Sigmoid colon (tissue), 7 donors: ENCODE results near the gene LDLRAD1. TPM values are rescaled to one million over a fixed set of nuclear protein-coding genes. Genes with fewer than 3 reads are reported as not detected.

Experiments
- DNase-seq: peaks from one replicate; pipeline ENCODE4 v3.0.0-alpha.2; 2019
- H3K27ac ChIP-seq, 4 donors: fragments of 200-600 bp; sonication (generic); one replicate each; pipeline ENCODE4 v1.5.1; 2016 to 2019; ENCODE audit warnings: mild to moderate bottlenecking in 1 of 4
- H3K27me3 ChIP-seq, 3 donors: fragments of 200-600 bp; sonication (generic); one replicate each; pipeline ENCODE4 v1.5.1; 2019; ENCODE audit warnings: mild to moderate bottlenecking in 1 of 3
- H3K36me3 ChIP-seq, 4 donors: fragments of 200-600 bp; sonication (generic); one replicate each; pipeline ENCODE4 v1.5.1; 2016 to 2019
- H3K4me1 ChIP-seq, 4 donors: fragments of 200-600 bp; sonication (generic); one replicate each; pipeline ENCODE4 v1.5.1; 2017 to 2019
- H3K4me3 ChIP-seq, 4 donors: fragments of 200-600 bp; sonication (generic); one replicate each; pipeline ENCODE4 v1.5.1; 2017 to 2019; ENCODE audit warnings: mild to moderate bottlenecking in 2 of 4, moderate library complexity in 1 of 4
- H3K9me3 ChIP-seq, 4 donors: fragments of 200-600 bp in 3 of 4; sonication (generic) in 3 of 4; one replicate each; pipeline versions ENCODE4 v1.5.1 to v1.6.1; 2013 to 2019
- CTCF ChIP-seq, 4 experiments: fragments of 450-650 bp in 3 of 4; fragments of 200-600 bp in 1 of 4; IDR thresholded peaks; one replicate each; pipeline ENCODE4 v1.5.1; 2016 to 2019; ENCODE audit warnings: antibody characterized with exemption in 4 of 4, mild to moderate bottlenecking in 3 of 4, moderate library complexity in 2 of 4
- EP300 ChIP-seq, 4 donors: sonication (generic); formaldehyde crosslinking; IDR thresholded peaks; one replicate each; pipeline ENCODE4 v1.6.1; 2017; ENCODE audit warnings: antibody characterized with exemption in 4 of 4
- POLR2A ChIP-seq, 2 donors: fragments of 450-650 bp; IDR thresholded peaks; one replicate each; pipeline ENCODE4 v1.6.1; 2016; ENCODE audit warnings: antibody characterized with exemption in 2 of 2, mild to moderate bottlenecking in 2 of 2, moderate library complexity in 2 of 2
- POLR2AphosphoS5 ChIP-seq, 4 donors: sonication (generic); formaldehyde crosslinking; IDR thresholded peaks; one replicate each; pipeline ENCODE4 v1.6.1; 2017; ENCODE audit warnings: antibody characterized with exemption in 4 of 4
- WGBS, 2 donors: extraction: QIAGEN DNeasy Blood & Tissue Kit; methylation state at CpG; one replicate each; pipeline ENCODE4 v1.1.7; 2013; 5-methylcytosine and 5-hydroxymethylcytosine counted together
- intact Hi-C: fragments of 100-400 bp; cut with DNase I; formaldehyde crosslinking; loops from one replicate; pipeline ENCODE4 v1.15.1; 2023
- polyA plus RNA-seq, 3 donors: library from polyadenylated mRNA; stranded (reverse); fragments of 200-250 nt; gene quantifications; one replicate each; pipeline ENCODE4 v1.2.3, GENCODE V29; 2013
- total RNA-seq, 4 donors: library from RNA; depleted of rRNA; stranded (reverse); fragments of >200 nt; gene quantifications; one replicate each; pipeline ENCODE4 v1.1.0, GENCODE V29; 2016
- donor health status: healthy with polysubstance abuse.
- donor health status: Bipolar disorder and iron deficiency.
- donor health status: healthy.

Gene LDLRAD1
- total and polyA plus RNA-seq, 7 donors: not detected

GRCh38 chr1:53966794-53967193, 51.2 kb downstream of the LDLRAD1 start:
- no peaks in the 10 kb centered on the region for H3K4me1 ChIP-seq
- no peak overlapping the region for H3K27ac ChIP-seq
- no peaks in the 10 kb centered on the region for H3K9me3 ChIP-seq
- H3K36me3 ChIP-seq: peaks cover 19 to 91% (median 42%) of the 10 kb centered on the region in 4 donors
- no peaks in the 10 kb centered on the region for H3K27me3 ChIP-seq
- H3K4me3 ChIP-seq: no peak overlapping the region
- intact Hi-C loops: no loop called here
- TF ChIP-seq EP300 (IDR thresholded peaks at IDR 0.05) (no peak), POLR2A (IDR thresholded peaks at IDR 0.05) (no peak), CTCF (IDR thresholded peaks at IDR 0.05) (no peak), POLR2AphosphoS5 (IDR thresholded peaks at IDR 0.05) (no peak)
- DNase-seq: no peak
- WGBS, 2 donors: 76 to 90% methylated on average over 3 of the region's 3 CpGs

- WGBS, 2 donors: 82 to 91% methylated on average over 5 of the region's 5 CpGs
- Histone ChIP-seq H3K27ac (no peak overlapping the region), H3K27me3 (no peaks in the 10 kb centered on the region), H3K4me1 (no peaks in the 10 kb centered on the region), H3K4me3 (no peak overlapping the region), H3K36me3 (peaks cover 25 to 85% (median 46%) of the 10 kb centered on the region in 4 donors), H3K9me3 (no peaks in the 10 kb centered on the region)
- DNase-seq: no peak
- no peak for TF ChIP-seq CTCF (IDR thresholded peaks at IDR 0.05)
- TF ChIP-seq POLR2A (IDR thresholded peaks at IDR 0.05): no peak
- TF ChIP-seq EP300 (IDR thresholded peaks at IDR 0.05): no peak
- no peak for TF ChIP-seq POLR2AphosphoS5 (IDR thresholded peaks at IDR 0.05)
- intact Hi-C loops: no loop called here
Observed at GRCh38 chr1:53964109-53964508, 53.9 kb downstream of the LDLRAD1 start.

- intact Hi-C loops: no loop called here
- H3K9me3 ChIP-seq: no peaks in the 10 kb centered on the region
- TF ChIP-seq POLR2A (IDR thresholded peaks at IDR 0.05) (no peak), EP300 (IDR thresholded peaks at IDR 0.05) (no peak), CTCF (IDR thresholded peaks at IDR 0.05) (no peak), POLR2AphosphoS5 (IDR thresholded peaks at IDR 0.05) (no peak)
- peaks cover 21 to 83% (median 47%) of the 10 kb centered on the region in 4 donors for H3K36me3 ChIP-seq
- no peak overlapping the region for H3K27ac ChIP-seq
- WGBS, 2 donors: 65 to 79% methylated on average over 4 of the region's 4 CpGs
- H3K4me3 ChIP-seq: no peak overlapping the region
- no peak for DNase-seq
- H3K4me1 ChIP-seq: no peaks in the 10 kb centered on the region
- H3K27me3 ChIP-seq: no peaks in the 10 kb centered on the region
Observed at GRCh38 chr1:53963460-53963859, 54.5 kb downstream of the LDLRAD1 start.

GRCh38 chr1:53962395-53962794, 55.6 kb downstream of the LDLRAD1 start:
- intact Hi-C loops: no loop called here
- Histone ChIP-seq H3K27me3 (no peaks in the 10 kb centered on the region), H3K4me3 (no peak overlapping the region), H3K27ac (no peak overlapping the region), H3K36me3 (peaks cover 21 to 83% (median 41%) of the 10 kb centered on the region in 4 donors), H3K9me3 (no peaks in the 10 kb centered on the region), H3K4me1 (peaks cover 0 to 2% (median 1%) of the 10 kb centered on the region in 4 donors)
- WGBS, 2 donors: 96 to 98% methylated on average over 4 of the region's 4 CpGs
- DNase-seq: no peak
- no peak for TF ChIP-seq EP300 (IDR thresholded peaks at IDR 0.05)
- TF ChIP-seq POLR2A (IDR thresholded peaks at IDR 0.05): no peak
- TF ChIP-seq CTCF (IDR thresholded peaks at IDR 0.05): no peak
- no peak for TF ChIP-seq POLR2AphosphoS5 (IDR thresholded peaks at IDR 0.05)

- H3K4me1 ChIP-seq: peaks cover 0 to 13% (median 11%) of the 10 kb centered on the region in 4 donors
- DNase-seq: no peak
- no peak overlapping the region for H3K27ac ChIP-seq
- H3K4me3 ChIP-seq: no peak overlapping the region
- intact Hi-C loops: no loop called here
- no peaks in the 10 kb centered on the region for H3K27me3 ChIP-seq
- H3K36me3 ChIP-seq: peaks cover 15 to 65% (median 35%) of the 10 kb centered on the region in 4 donors
- H3K9me3 ChIP-seq: no peaks in the 10 kb centered on the region
- TF ChIP-seq POLR2AphosphoS5 (IDR thresholded peaks at IDR 0.05) (no peak), POLR2A (IDR thresholded peaks at IDR 0.05) (no peak), CTCF (IDR thresholded peaks at IDR 0.05) (peak; percentile 15 to 50 (median 30)), EP300 (IDR thresholded peaks at IDR 0.05) (no peak)
Observed at GRCh38 chr1:53959664-53960250, 58.2 kb downstream of the LDLRAD1 start.
